Measurements from ENCODE around the gene PEF1. TPM values are rescaled to one million over a fixed set of nuclear protein-coding genes. Genes with fewer than 3 reads are reported as not detected.

The PEF1 gene
- total RNA-seq, 1 experiment from 2014 or later, result 40.3 TPM

- Histone ChIP-seq H2BK15ac (ENCODE audit: low read depth, low read length) (no peak overlapping the region), H2AK5ac (ENCODE audit: insufficient read length, low read length) (no peak overlapping the region), H3K23me2 (ENCODE audit: insufficient read length, low read depth, low read length, poor library complexity, severe bottlenecking) (no peaks in the 10 kb centered on the region), H2AFZ (ENCODE audit: low read length) (no peak overlapping the region), H3K4ac (ENCODE audit: low read depth, low read length) (no peak overlapping the region), H4K5ac (ENCODE audit: insufficient read length, low read depth, low read length) (no peak overlapping the region), H2BK5ac (ENCODE audit: insufficient read length, low read length) (no peak overlapping the region), H2BK120ac (ENCODE audit: low read depth, low read length, poor library complexity, severe bottlenecking) (no peak overlapping the region), H3K23ac (ENCODE audit: insufficient read length, low read depth, low read length) (no peak overlapping the region), H3K14ac (ENCODE audit: insufficient read depth, low read length) (no peak overlapping the region), H2BK20ac (ENCODE audit: low read depth, low read length, poor library complexity, severe bottlenecking) (no peak overlapping the region), H4K91ac (ENCODE audit: insufficient read length, low read depth, low read length) (no peak overlapping the region), H4K8ac (replicated peaks; ENCODE audit: insufficient read length, low read depth, low read length) (no peak overlapping the region), H4K20me1 (ENCODE audit: control insufficient read depth, insufficient read depth, insufficient read length) (no peaks in the 10 kb centered on the region), H3K79me2 (ENCODE audit: insufficient read depth, low read length) (no peaks in the 10 kb centered on the region), H3K56ac (ENCODE audit: insufficient read length, low read depth, low read length) (no peak overlapping the region), H3K27ac (ENCODE audit: insufficient read length, low read depth, low read length) (no peak overlapping the region), H3K18ac (ENCODE audit: insufficient read length, low read depth, low read length) (no peak overlapping the region), H3K9me3 (ENCODE audit: control insufficient read depth, low read depth, low read length) (no peaks in the 10 kb centered on the region), H3K27me3 (ENCODE audit: insufficient read depth, low read length) (no peaks in the 10 kb centered on the region), H3K79me1 (ENCODE audit: insufficient read depth, low read depth, low read length, poor library complexity, severe bottlenecking) (no peaks in the 10 kb centered on the region), H3K4me1 (ENCODE audit: insufficient read depth, low read length) (no peaks in the 10 kb centered on the region), H3T11ph (ENCODE audit: low read length) (no peak overlapping the region), H3K9ac (ENCODE audit: extremely low read depth, insufficient read length, low read length) (no peak overlapping the region), H3K4me2 (ENCODE audit: insufficient read depth, insufficient read length, low read length) (no peak overlapping the region), H2BK12ac (ENCODE audit: insufficient read length, low read depth, low read length) (no peak overlapping the region)
- H3K4me1 Mint-ChIP-seq, result no peaks in the 10 kb centered on the region
- no peak overlapping the region for H3K4me3 Mint-ChIP-seq
- no peaks in the 10 kb centered on the region; the same call in 1 of the 2 replicates for H3K27me3 Mint-ChIP-seq (ENCODE audit: low read depth)
- no peaks in the 10 kb centered on the region for H3K9me3 Mint-ChIP-seq
- WGBS (ENCODE audit: extremely low coverage, insufficient read length, low lambda C conversion rate), result no CpG with 5 or more reads among the region's 6 CpGs
- no peak for DNase-seq
- H3K36me3 Mint-ChIP-seq (ENCODE audit: insufficient read depth in 1 of 3, low read depth in 3 of 3), result no peaks in the 10 kb centered on the region; a peak in 1 of 7 replicates
- peak overlapping the region in 2 of 3 experiments; percentile 6 to 29; a peak in 2 of 7 replicates for H3K27ac Mint-ChIP-seq
- no peak for TF ChIP-seq CTCF (conservative IDR thresholded peaks at IDR 0.05)
Observed at GRCh38 chr1:31655104-31655503, 10.4 kb upstream of the PEF1 start.
